Esophagus muscularis mucosa (tissue), 4 donors: Measurements from ENCODE around the gene MRTFA. TPM values are rescaled to one million over a fixed set of nuclear protein-coding genes. Genes with fewer than 3 reads are reported as not detected.
"Not testable (repeated sequence)": the region's sequence is repeated elsewhere in the genome, so short reads cannot be mapped to it uniquely, and the experiment has no call there.

Source experiments
- DNase-seq: peaks from one replicate; pipeline ENCODE4 v3.0.0-alpha.2; 2017; ENCODE audit errors: extremely low spot score
- H3K27ac ChIP-seq, 4 donors: fragments of 200-600 bp; sonication (generic); replicated peaks in 1 of 4; 1 replicate in 3 of 4; 2 replicates in 1 of 4; pipeline ENCODE4 v1.5.1; 2016 to 2019; ENCODE audit warnings: mild to moderate bottlenecking in 1 of 4
- H3K27me3 ChIP-seq, 4 donors: fragments of 200-600 bp; sonication (generic); one replicate each; pipeline versions ENCODE4 v1.5.1 to v1.6.0; 2016 to 2019
- H3K36me3 ChIP-seq, 4 donors: fragments of 200-600 bp; sonication (generic); one replicate each; pipeline ENCODE4 v1.5.1; 2016 to 2019
- H3K4me1 ChIP-seq, 4 donors: fragments of 200-600 bp; sonication (generic); one replicate each; pipeline ENCODE4 v1.5.1; 2016 to 2019
- H3K4me3 ChIP-seq, 4 donors: fragments of 200-600 bp; sonication (generic); 1 replicate in 2 of 4; 2 replicates in 2 of 4; pipeline ENCODE4 v1.5.1; 2016 to 2019; ENCODE audit warnings: mild to moderate bottlenecking in 4 of 4, moderate library complexity in 1 of 4
- H3K9me3 ChIP-seq, 4 donors: fragments of 200-600 bp; sonication (generic); 1 replicate in 3 of 4; 2 replicates in 1 of 4; pipeline ENCODE4 v1.5.1; 2016 to 2019
- EP300 ChIP-seq: sonication (generic); formaldehyde crosslinking; IDR thresholded peaks from one replicate; pipeline ENCODE4 v1.6.1; 2017; ENCODE audit warnings: antibody characterized with exemption
- POLR2A ChIP-seq: fragments of 450-650 bp; IDR thresholded peaks from one replicate; pipeline ENCODE4 v1.6.1; 2017; ENCODE audit warnings: antibody characterized with exemption, moderate library complexity, mild to moderate bottlenecking, low read depth
- POLR2AphosphoS5 ChIP-seq, 2 donors: sonication (generic); formaldehyde crosslinking; IDR thresholded peaks; one replicate each; pipeline ENCODE4 v1.6.1; 2017; ENCODE audit warnings: antibody characterized with exemption in 2 of 2
- WGBS: methylation state at CpG from one replicate; pipeline ENCODE4 v1.1.5; 2018; 5-methylcytosine and 5-hydroxymethylcytosine counted together
- intact Hi-C: fragments of 100-400 bp; cut with DNase I; formaldehyde crosslinking; loops from one replicate; pipeline ENCODE4 v1.15.1; 2023
- total RNA-seq, 4 donors: library from RNA; depleted of rRNA; stranded (reverse); fragments of >200 nt; gene quantifications; one replicate each; pipeline versions ENCODE4 v1.1.0 to v1.2.1, GENCODE V29; 2016
- TF ChIP-seq, protein P1 (sequence below), 3 experiments: fragments of 200-600 bp in 2 of 3; fragments of 450-650 bp in 1 of 3; sonication (generic) in 2 of 3; IDR thresholded peaks; one replicate each; pipeline ENCODE4 v1.5.1; 2017 to 2019; ENCODE audit warnings: antibody characterized with exemption in 3 of 3, mild to moderate bottlenecking in 2 of 3, moderate library complexity in 1 of 3

MRTFA gene
- total RNA-seq, 4 donors from 2014 or later: 55.6 to 88.7 (median 73.6) TPM

DNA sequence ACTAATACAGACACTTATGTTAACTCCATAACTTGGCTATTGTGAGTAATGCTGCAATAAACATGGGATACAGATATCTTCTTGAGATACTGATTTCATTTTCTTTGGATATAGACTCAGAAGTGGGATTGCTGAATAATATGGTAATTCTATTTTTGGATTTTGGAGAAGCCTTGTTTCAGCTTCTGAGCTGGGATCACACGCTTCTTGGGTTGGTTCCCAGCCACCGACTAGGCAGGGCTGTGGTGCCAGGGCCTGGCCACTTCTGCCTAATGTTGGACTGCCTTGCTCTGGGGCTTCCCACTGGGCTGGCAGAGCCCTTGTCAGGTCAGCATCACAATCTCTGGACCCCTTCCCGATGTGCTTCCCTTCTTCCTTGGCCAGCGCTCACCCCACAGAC is 28.8 kb upstream of the MRTFA start:
- H3K4me1 ChIP-seq: peaks cover 25 to 35% (median 32%) of the 10 kb centered on the region in 4 donors
- no peak overlapping the region for H3K4me3 ChIP-seq
- intact Hi-C loops: no loop called here
- no peak for DNase-seq
- H3K9me3 ChIP-seq: no peaks in the 10 kb centered on the region
- WGBS: 17% methylated on average over 2 of the region's 4 CpGs
- H3K27me3 ChIP-seq: no peaks in the 10 kb centered on the region
- TF ChIP-seq POLR2AphosphoS5 (IDR thresholded peaks at IDR 0.05): no peak
- no peak for TF ChIP-seq EP300
- TF ChIP-seq, protein P1, sequence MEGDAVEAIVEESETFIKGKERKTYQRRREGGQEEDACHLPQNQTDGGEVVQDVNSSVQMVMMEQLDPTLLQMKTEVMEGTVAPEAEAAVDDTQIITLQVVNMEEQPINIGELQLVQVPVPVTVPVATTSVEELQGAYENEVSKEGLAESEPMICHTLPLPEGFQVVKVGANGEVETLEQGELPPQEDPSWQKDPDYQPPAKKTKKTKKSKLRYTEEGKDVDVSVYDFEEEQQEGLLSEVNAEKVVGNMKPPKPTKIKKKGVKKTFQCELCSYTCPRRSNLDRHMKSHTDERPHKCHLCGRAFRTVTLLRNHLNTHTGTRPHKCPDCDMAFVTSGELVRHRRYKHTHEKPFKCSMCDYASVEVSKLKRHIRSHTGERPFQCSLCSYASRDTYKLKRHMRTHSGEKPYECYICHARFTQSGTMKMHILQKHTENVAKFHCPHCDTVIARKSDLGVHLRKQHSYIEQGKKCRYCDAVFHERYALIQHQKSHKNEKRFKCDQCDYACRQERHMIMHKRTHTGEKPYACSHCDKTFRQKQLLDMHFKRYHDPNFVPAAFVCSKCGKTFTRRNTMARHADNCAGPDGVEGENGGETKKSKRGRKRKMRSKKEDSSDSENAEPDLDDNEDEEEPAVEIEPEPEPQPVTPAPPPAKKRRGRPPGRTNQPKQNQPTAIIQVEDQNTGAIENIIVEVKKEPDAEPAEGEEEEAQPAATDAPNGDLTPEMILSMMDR (IDR thresholded peaks at IDR 0.05): no peak
- no peak for TF ChIP-seq POLR2A
- H3K27ac ChIP-seq: peak overlapping the region; percentile 6 to 71 (median 48)
- H3K36me3 ChIP-seq: no peaks in the 10 kb centered on the region

DNA sequence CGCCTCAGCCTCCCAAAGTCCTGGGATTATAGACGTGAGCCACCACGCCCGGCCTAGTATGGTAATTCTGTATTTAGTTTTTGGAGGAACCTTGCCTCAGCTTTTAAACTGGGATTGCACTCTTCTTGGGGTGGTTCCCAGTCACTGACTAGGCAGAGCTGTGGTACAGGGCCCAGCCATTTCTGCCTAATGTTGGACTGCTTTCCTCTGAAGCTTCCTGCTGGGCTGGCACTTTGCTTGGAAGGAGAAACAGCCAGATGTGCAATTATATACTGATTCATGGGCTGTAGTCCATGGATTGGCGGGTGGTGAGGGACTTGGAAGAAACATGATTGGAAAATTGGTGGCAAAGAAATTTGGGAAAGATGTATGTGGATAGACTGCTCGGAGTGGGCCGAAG is 25.2 kb upstream of the MRTFA start:
- DNase-seq: no peak
- 85% methylated on average over 7 of the region's 7 CpGs for WGBS
- Histone ChIP-seq H3K27me3 (no peaks in the 10 kb centered on the region), H3K4me1 (peaks cover 21 to 27% (median 23%) of the 10 kb centered on the region in 4 donors), H3K9me3 (no peaks in the 10 kb centered on the region), H3K27ac (no peak overlapping the region), H3K4me3 (no peak overlapping the region), H3K36me3 (no peaks in the 10 kb centered on the region)
- intact Hi-C loops: no loop called here
- no peak for TF ChIP-seq POLR2A
- TF ChIP-seq EP300: no peak
- TF ChIP-seq, protein P1 (IDR thresholded peaks at IDR 0.05): no peak
- TF ChIP-seq POLR2AphosphoS5 (IDR thresholded peaks at IDR 0.05): no peak

DNA sequence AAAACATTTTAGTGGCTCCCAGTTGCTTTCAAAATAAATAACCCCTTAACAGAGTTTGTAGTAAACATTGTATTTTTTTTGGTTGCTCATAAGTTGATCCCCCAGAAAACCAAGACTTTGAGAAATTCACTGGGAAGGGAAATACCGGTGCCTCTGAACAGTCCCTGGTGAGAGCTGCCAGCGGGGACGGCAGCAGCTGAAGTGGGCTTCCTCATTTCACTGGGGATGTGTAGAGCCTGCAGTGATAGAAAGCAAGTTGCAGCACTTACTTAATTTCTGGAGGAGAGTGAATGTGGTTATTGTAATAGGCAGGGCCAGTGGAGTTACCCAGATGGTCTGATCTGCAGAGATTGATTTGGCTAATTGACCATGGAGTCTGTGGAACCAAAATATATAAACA is 24.2 kb upstream of the MRTFA start:
- Histone ChIP-seq H3K4me1 (peaks cover 12 to 18% (median 13%) of the 10 kb centered on the region in 4 donors), H3K36me3 (no peaks in the 10 kb centered on the region), H3K9me3 (no peaks in the 10 kb centered on the region), H3K4me3 (no peak overlapping the region), H3K27ac (no peak overlapping the region), H3K27me3 (no peaks in the 10 kb centered on the region)
- TF ChIP-seq, protein P1 (IDR thresholded peaks at IDR 0.05): no peak
- TF ChIP-seq EP300: no peak
- no peak for TF ChIP-seq POLR2A
- no peak for TF ChIP-seq POLR2AphosphoS5 (IDR thresholded peaks at IDR 0.05)
- intact Hi-C loops: no loop called here
- DNase-seq: no peak
- WGBS: 76% methylated on average over 3 of the region's 3 CpGs

DNA sequence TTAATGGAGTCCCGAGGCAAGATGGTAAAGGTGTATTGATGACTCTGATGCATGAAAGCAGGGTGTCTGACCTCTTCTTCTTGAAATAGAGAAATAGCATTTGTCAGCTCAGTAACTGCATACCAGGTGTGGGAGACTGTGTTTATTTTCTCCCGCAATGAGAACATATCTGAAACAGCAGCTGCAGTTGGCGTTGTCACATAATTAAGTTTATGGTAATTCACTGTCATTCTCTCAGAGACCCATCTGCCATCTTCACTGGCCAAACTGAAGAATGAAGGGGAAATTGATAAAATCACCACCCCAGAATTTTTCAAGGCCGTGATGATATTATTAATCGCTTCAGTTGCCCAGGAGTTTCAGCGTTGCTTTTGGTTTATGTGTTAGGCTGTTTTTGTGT is 22.6 kb upstream of the MRTFA start:
- no peak for DNase-seq
- H3K4me1 ChIP-seq: peaks cover 10 to 18% (median 12%) of the 10 kb centered on the region in 4 donors
- H3K36me3 ChIP-seq: no peaks in the 10 kb centered on the region
- TF ChIP-seq, protein P1 (IDR thresholded peaks at IDR 0.05): no peak
- TF ChIP-seq POLR2AphosphoS5 (IDR thresholded peaks at IDR 0.05) (no peak), POLR2A (no peak), EP300 (no peak)
- intact Hi-C loops: no loop called here
- H3K27me3 ChIP-seq: no peaks in the 10 kb centered on the region
- H3K9me3 ChIP-seq: no peaks in the 10 kb centered on the region
- no peak overlapping the region for H3K27ac ChIP-seq
- no peak overlapping the region for H3K4me3 ChIP-seq
- WGBS: 81% methylated on average over 6 of the region's 6 CpGs

DNA sequence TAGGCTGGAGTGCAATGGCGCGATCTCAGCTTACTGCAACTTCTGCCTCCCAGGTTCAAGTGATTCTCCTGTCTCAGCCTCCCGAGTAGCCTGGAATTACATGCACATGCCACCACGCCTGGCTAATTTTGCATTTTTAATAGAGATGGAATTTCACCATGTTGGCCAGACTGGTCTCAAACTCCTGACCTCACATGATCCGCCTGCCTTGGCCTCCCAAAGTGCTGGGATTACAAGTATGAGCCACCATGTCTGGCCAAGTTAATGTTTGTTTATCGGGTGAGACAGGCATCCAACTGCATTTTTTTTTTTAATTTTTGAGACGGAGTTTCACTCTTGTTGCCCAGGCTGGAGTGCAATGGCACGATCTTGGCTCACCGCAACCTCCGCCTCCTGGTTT is 20.1 kb upstream of the MRTFA start:
- DNase-seq, H3K27ac ChIP-seq, H3K4me3 ChIP-seq, H3K27me3 ChIP-seq, intact Hi-C loops, H3K9me3 ChIP-seq, H3K36me3 ChIP-seq: not testable (repeated sequence)
- peaks cover 27 to 35% (median 33%) of the 10 kb centered on the region in 4 donors for H3K4me1 ChIP-seq
- WGBS: 89% methylated on average over 10 of the region's 10 CpGs

DNA sequence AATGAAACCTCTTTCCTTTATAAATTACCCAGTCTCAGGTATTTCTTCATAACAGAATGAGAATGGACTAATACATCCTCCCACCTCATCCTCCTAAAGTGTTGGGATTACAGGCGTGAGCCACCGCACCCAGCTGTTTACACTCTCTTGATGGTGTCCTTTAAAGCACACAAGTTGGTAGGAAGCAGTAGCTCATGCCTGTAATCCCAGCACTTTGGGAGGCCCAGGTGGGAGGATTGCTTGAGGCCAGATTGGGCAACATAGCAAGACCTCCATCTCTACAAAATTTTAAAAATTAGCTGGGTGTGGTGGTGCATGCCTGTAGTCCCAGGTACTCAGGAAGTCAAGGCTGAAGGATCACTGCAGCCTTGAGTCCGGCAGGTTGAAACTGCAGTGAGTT is 19.4 kb upstream of the MRTFA start:
- H3K4me3 ChIP-seq, H3K36me3 ChIP-seq, H3K27ac ChIP-seq, H3K27me3 ChIP-seq, H3K9me3 ChIP-seq, DNase-seq, intact Hi-C loops: not testable (repeated sequence)
- 100% methylated on average over 3 of the region's 3 CpGs for WGBS
- peaks cover 32 to 40% (median 39%) of the 10 kb centered on the region in 4 donors for H3K4me1 ChIP-seq
